ENCODE results near the gene PTPRC.

- TF ChIP-seq CTCF (IDR thresholded peaks at IDR 0.05; ENCODE audit: low read length) = no peak
- TF ChIP-seq EZH2 (IDR thresholded peaks at IDR 0.05; ENCODE audit: borderline replicate concordance, low read length) = no peak
These were observed 39.5 kb downstream of the PTPRC start for GRCh38 chr1:198678301-198678836.

All from OCI-LY1 (cell line).